HG02970 (cell line): ENCODE results near the gene DNM1.

Experiments used
- ATAC-seq: cut with Tn5 transposase; IDR thresholded peaks from one replicate; pipeline ENCODE4 v1.9.1; 2021; ENCODE audit warnings: mild to moderate bottlenecking, moderate library complexity, moderate number of reproducible peaks; ENCODE audit not compliant: unreplicated experiment, low FRiP score

The DNM1 gene

GRCh38 chr9:128249908-128250838 lies 47.0 kb downstream of the DNM1 start:
- ATAC-seq, result peak; percentile 90

DNA sequence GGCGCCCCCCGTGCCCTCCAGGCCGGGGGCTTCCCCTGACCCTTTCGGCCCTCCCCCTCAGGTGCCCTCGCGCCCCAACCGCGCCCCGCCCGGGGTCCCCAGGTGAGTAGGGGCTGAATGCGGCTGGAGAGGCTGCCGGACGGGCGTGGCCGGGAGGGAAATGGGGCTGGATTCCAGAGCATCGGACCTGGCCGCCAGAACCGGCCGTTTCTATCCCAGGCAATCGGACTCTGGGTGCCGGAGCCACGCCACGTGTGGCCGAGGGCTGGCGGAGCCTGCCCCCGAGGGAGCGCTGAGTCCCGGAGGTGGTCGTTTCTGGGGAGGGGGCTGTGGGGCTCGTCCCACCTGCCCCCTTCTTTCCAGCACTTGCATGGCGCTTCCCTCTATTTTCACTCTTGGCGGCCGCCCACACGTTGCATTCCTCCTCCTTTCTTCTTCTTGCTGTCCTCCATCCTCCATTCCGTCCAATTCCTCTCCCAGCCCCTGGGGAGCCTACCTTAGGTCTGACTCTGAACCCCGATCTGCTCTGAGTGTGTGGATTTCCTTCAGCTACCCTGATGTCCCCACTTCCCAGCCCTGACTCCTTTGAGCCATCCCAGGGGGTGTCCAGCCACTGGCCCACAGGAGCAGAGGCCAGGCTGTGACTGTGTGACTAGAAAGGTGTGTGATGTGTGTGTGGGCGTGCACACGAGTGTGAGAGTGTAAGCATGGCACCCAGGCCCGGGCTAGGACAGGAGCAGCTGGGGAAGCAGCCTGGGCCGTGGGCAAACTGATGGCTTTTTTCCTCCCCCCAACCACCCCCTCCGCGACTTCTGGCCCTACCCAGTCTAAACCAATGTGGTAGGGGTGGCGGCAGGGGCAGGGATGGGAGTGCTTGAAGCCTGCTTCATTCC lies 47.9 kb downstream of the DNM1 start:
- no peak for ATAC-seq

DNA sequence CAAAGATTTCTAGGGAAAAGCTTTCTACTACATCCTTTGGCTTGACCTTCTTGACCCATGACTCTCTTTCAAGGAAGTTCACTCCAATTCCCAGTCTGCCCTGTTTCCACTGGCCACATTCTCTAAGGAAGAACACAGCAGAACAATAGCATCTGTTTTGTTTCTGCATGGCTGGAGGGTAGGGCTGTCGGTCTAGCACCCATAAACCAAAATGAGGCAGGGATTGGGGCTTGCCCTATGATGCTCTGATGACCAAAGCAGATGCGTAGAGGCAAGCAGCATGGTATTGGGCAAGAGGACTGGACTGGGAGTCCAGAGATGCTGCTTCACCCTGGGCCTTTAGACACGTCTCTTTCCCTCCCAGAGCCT lies 48.5 kb downstream of the DNM1 start:
- ATAC-seq, result no peak

GRCh38 chr9:128252317-128253139 lies 49.3 kb downstream of the DNM1 start:
- ATAC-seq, result no peak

DNA sequence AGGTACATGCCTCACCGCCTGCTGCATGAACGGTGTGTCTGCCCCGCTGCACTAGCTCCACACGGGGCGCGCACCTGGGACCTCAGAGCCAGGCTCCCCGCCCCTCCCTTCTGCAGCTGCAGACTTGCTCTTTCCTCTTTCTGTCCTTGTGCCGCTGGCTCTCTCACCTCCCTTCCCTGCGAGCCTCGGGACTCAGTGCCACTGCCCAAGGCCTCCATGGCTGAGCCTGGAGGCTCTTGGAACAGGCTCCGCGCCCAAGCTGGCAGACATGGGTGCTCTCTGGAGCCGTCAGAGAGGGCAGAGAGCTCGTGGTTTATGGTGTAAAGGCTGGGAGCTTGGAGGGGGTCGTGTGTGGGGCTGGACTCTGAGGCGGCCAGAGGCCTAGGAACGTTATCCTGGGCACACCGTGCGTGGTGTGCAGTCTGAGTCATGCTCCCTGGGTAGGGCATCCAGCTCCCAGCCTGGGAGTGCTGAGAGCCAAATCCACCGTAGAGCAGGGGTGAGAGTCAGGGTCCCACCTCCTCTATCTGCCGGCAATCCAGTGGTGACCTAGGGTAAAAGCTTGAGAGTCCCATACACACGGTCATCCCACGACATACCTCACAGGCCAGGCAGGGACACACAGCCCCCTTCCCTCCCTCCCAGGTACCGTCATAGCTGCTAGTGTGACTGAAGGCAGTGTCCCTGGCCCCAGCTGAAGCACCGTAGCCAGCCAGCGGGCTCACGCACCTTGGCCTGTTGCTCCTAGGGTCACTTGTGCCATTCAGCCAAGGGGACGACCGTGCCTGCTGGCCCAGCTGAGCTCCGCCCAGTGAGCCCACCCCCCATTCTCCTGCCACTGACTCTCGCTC lies 50.2 kb downstream of the DNM1 start:
- ATAC-seq, result no peak

DNA sequence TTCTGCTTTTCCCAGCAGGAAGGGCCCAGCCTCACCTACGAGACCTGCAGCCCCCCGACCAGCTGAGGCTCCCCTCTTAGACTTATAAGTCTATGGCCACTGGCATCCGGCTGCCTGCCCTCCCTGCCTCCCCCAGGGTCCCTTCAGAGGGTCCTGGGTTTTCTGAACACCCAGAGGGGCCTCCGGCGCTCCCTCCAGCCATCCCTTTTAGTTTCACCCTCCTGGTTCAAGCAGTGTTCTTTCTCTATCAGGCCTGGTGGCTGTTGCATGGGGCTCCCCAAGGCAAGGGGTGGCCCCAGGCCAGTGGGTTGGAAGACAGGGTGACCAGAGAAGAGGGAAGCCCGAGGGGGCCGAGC lies 50.8 kb downstream of the DNM1 start:
- no peak for ATAC-seq

DNA sequence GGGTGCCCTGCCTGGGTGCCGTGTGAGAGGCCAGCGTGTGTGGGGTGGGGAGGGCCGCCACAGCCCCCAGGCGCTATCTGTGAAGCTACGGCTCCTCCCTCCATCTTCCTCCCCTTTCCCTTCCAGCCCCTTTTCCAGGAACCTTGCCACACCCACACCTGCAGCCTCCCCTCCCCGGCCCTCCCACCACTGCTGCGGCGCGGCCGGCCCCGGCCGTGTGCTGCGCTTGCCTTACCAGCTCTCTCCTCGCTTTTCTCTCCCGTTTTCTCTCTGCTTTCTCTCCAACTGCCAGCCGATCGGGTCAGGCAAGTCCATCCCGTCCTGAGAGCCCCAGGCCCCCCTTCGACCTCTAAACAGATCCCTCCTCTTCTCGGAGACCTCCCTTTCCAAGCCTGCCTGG lies 51.2 kb downstream of the DNM1 start:
- ATAC-seq, result no peak

DNA sequence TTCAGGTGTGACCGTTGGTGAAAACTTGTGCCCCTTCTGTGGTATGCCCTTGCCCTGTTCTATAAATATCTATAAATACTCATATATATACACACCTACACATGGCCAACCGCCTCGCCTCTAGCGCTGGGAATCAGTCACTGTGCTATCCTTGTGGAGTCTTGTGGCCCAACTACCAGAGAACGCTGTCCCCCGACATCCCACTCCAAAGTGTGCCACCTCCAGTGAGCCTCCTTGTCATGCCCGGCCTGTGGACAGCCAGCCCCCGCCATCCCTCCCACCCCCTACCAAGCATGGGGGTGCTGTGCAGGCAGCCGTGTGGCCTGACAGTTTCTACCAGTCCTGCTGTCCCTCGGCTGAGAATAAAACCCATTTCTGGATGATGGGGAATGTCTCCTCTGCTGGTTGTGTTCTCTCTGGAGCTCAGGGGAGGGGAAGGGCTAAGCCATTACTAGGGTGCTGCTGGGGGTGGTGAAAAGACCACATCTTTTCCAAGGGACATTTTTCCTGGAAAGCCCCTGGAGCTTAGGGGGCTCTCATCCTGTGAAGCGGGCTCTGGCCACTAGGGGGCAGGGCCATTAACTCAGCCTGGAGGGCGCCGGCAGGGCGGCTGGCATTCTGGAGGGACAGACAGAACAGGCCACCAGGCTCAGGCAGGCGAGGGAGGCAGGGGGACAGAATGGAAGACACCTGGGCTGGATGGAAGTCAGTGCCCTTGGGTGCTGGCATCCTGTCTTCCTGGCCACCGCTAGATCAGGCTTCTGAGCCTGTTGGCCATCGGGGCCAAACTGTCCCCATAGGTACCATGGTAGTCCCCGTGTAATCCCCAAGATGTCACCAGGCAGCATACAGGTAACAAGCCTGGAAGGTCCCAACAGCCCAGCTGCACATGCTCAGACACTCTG lies 51.9 kb downstream of the DNM1 start:
- no peak for ATAC-seq

GRCh38 chr9:128257086-128257825 lies 54.1 kb downstream of the DNM1 start:
- no peak for ATAC-seq

- no peak for ATAC-seq
Measured at GRCh38 chr9:128257907-128258306, 54.7 kb downstream of the DNM1 start.

DNA sequence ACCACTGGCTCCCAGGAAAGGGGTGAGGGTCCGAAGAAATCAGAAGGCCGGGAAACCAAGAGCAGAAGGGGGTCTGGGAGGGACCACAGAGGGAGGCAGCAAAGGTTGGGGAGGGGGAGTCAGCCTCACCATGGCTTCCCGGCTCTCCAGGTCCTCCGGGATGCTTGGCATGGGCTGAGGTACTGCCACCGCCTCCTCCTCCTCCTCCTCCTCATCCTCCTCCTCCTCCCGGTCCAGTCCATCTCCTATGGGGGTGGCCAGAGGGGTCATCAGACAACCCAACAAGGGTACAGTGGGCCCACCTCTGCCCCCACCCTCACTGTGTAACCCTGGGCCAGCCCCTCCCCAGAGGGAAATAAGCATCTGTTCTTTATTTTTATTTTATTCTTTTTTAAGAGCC lies 55.1 kb downstream of the DNM1 start:
- ATAC-seq, result no peak

- no peak for ATAC-seq
Measured at GRCh38 chr9:128259156-128259555, 56.0 kb downstream of the DNM1 start.

DNA sequence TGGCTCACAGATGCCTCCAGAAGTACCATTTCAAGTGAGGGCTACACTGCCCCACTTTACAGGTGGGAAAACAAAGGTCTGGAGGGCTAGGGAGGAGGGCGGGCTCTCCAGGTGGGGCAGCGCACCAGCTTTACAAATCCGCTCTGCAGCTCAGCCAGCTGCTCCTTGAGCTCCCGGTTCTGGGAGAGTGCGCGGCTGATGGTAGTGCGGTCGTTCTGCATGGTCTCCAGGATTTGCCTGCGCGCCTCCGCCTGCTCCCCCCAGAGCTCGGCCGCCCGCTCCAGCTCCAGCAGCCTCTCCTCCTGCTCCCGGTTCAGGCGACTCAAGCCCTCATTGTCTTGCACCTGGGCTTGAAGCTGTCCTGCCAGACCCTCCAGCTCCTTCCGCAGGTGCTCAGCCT lies 57.2 kb downstream of the DNM1 start:
- no peak for ATAC-seq

DNA sequence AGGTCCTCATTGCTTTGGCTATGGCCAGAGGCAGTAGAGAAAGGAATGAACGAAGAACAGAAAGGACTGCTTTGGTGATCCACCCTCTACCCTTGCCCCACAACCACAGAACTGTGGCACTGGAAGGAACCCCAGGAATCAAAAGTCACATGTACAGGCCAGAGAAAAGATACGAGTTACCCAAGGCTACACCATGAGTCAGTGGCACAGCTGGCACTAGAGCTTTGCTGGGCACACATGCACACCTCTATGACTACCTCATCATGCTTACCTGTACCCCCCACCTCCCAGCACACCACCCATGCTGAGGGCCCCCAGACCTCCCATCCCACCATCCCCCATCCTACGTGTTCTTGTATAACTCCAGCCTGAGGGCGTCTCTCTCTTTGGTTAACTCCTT lies 59.5 kb downstream of the DNM1 start:
- ATAC-seq, result no peak

DNA sequence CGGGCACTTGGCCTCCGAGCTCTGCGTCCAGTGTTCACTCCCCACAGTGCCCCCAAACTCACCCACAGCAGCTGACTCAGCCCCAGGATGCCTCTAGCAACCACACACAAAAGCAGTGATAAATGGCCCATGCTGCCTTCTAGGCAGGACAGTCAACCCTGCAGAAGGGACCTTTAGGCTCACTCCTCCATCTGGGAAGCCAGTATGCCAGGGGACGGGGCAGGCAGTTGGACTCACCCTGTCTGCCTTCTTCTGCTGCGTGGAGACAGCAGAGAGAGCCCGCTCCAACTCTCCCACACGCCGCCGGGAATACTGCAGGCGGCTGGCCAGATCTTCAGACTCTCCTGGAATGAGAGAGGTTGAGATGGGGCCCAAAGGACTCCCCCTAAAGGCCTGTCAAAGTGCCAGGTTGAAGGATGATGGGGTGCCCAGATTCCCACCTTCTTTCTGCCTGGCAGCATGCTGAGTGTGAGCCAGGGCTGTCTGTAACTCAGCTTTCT lies 62.2 kb downstream of the DNM1 start:
- ATAC-seq, result no peak

GRCh38 chr9:128266868-128267590 lies 63.9 kb downstream of the DNM1 start:
- ATAC-seq, result no peak

- ATAC-seq, result no peak
Measured at GRCh38 chr9:128271112-128271511, 67.9 kb downstream of the DNM1 start.
